Caco-2 (cell line): ENCODE results near the gene KCNE3. TPM values are rescaled to one million over a fixed set of nuclear protein-coding genes. Genes with fewer than 3 reads are reported as not detected.

Experiments
- BruUV-seq: library from RNA; stranded (reverse); fragments of 400-500 nt; replicated peaks from 2 replicates; lab custom pipeline; 2021; lab: Mats Ljungman, UMichigan
- CTCF ChIA-PET: fragments of 300-600 bp; sonication (Branson Sonifier 250); formaldehyde crosslinking; loops from one replicate; lab custom pipeline; 2022; ENCODE audit warnings: antibody characterized with exemption; lab: Charles Lee
- POLR2A ChIA-PET: fragments of 300-600 bp; sonication (Branson Sonifier 250); formaldehyde crosslinking; loops from one replicate; lab custom pipeline; 2022; ENCODE audit warnings: antibody characterized with exemption; lab: Charles Lee
- DNase-seq, 2 experiments: peaks; one replicate each; pipeline versions ENCODE4 v3.0.0 to v3.0.0-alpha.2; 2020 to 2022
- H3K27me3 ChIP-seq: replicated peaks from 2 replicates; pipeline ENCODE4 v1.6.0; 2011; ENCODE audit warnings: low read length; ENCODE audit not compliant: control insufficient read depth, insufficient read depth
- H3K36me3 ChIP-seq: 2 replicates; pipeline ENCODE4 v1.5.1; 2011; ENCODE audit warnings: low read length; ENCODE audit not compliant: control insufficient read depth, insufficient read depth
- H3K4me1 ChIP-seq: fragments of 250-450 bp; sonication (Bioruptor Pico); 2 replicates; pipeline ENCODE4 v1.5.1; 2020; ENCODE audit warnings: mild to moderate bottlenecking
- H3K4me3 ChIP-seq: 2 replicates; pipeline ENCODE4 v1.5.1; 2011; ENCODE audit warnings: low read depth, mild to moderate bottlenecking, control low read depth, low read length
- H3K9me3 ChIP-seq: fragments of 250-450 bp; sonication (Bioruptor Pico); 2 replicates; pipeline ENCODE4 v1.5.1; 2020; ENCODE audit warnings: mild to moderate bottlenecking, moderate library complexity
- H3K27ac Mint-ChIP-seq: one replicate; pipeline ENCODE4 v1.8.0; 2022; ENCODE audit warnings: mixed read lengths; ENCODE audit not compliant: unreplicated experiment
- H3K27me3 Mint-ChIP-seq: one replicate; pipeline ENCODE4 v1.8.0; 2022; ENCODE audit warnings: mixed read lengths; ENCODE audit not compliant: insufficient read depth, unreplicated experiment
- H3K36me3 Mint-ChIP-seq: one replicate; pipeline ENCODE4 v1.8.0; 2022; ENCODE audit warnings: mild to moderate bottlenecking, mixed read lengths; ENCODE audit not compliant: insufficient read depth, unreplicated experiment
- H3K4me1 Mint-ChIP-seq: one replicate; pipeline ENCODE4 v1.8.0; 2022; ENCODE audit warnings: low read depth, mixed read lengths; ENCODE audit not compliant: unreplicated experiment
- H3K4me3 Mint-ChIP-seq: one replicate; pipeline ENCODE4 v1.8.0; 2022; ENCODE audit warnings: mild to moderate bottlenecking, moderate library complexity, mixed read lengths; ENCODE audit not compliant: unreplicated experiment
- H3K9me3 Mint-ChIP-seq: one replicate; pipeline ENCODE4 v1.8.0; 2022; ENCODE audit warnings: mixed read lengths; ENCODE audit not compliant: unreplicated experiment
- intact Hi-C: fragments of 100-400 bp; cut with micrococcal nuclease; formaldehyde crosslinking; loops from one replicate; pipeline ENCODE4 v1.10.0; 2022; ENCODE audit not compliant: unreplicated experiment
- total RNA-seq: library from RNA; stranded (reverse); gene quantifications from 2 replicates; pipeline ENCODE4 v1.2.3, GENCODE V29; 2022
- TF ChIP-seq, protein P1 (sequence below), 2 experiments: fragments of 200-600 bp in 1 of 2; IDR thresholded peaks; 1 replicate in 1 of 2; 2 replicates in 1 of 2; pipeline versions ENCODE4 v1.5.1 to v1.8.0; 2011 to 2022; ENCODE audit warnings: antibody characterized with exemption in 1 of 2, control low read depth in 1 of 2, inconsistent platforms in 1 of 2, low read depth in 1 of 2, low read length in 1 of 2, mild to moderate bottlenecking in 1 of 2, moderate library complexity in 1 of 2; ENCODE audit not compliant: insufficient read depth in 1 of 2, severe bottlenecking in 1 of 2, unreplicated experiment in 1 of 2

The KCNE3 gene
- total RNA-seq, 1 experiment from 2014 or later = 58.2 TPM

- no peak overlapping the region for H3K27ac Mint-ChIP-seq
- POLR2A ChIA-PET = interaction anchor here (0.6 kb wide), 1 partner anchor 53 kb away, joined by 4 read pairs; no protein-coding TSS in a partner anchor
- intact Hi-C loops = no loop called here
Observed at GRCh38 chr11:74443071-74443864, 24.1 kb downstream of the KCNE3 start.

GRCh38 chr11:74442636-74443035 is 24.7 kb downstream of the KCNE3 start:
- CTCF ChIA-PET = interaction anchor here (1.1 to 1.6 kb wide), 6 partner anchors 11 to 133 kb away, joined by 3 to 6 read pairs (median 4); partner anchors contain the start of genes LIPT2 and PGM2L1
- peaks cover 8% of the 10 kb centered on the region for H3K9me3 ChIP-seq
- Mint-ChIP-seq H3K36me3 (no peaks in the 10 kb centered on the region), H3K4me1 (peaks cover 21% of the 10 kb centered on the region), H3K4me3 (no peak overlapping the region), H3K9me3 (no peaks in the 10 kb centered on the region), H3K27me3 (no peaks in the 10 kb centered on the region), H3K27ac (no peak overlapping the region)
- no peak for DNase-seq
- no peak overlapping the region for H3K4me3 ChIP-seq
- TF ChIP-seq, protein P1, sequence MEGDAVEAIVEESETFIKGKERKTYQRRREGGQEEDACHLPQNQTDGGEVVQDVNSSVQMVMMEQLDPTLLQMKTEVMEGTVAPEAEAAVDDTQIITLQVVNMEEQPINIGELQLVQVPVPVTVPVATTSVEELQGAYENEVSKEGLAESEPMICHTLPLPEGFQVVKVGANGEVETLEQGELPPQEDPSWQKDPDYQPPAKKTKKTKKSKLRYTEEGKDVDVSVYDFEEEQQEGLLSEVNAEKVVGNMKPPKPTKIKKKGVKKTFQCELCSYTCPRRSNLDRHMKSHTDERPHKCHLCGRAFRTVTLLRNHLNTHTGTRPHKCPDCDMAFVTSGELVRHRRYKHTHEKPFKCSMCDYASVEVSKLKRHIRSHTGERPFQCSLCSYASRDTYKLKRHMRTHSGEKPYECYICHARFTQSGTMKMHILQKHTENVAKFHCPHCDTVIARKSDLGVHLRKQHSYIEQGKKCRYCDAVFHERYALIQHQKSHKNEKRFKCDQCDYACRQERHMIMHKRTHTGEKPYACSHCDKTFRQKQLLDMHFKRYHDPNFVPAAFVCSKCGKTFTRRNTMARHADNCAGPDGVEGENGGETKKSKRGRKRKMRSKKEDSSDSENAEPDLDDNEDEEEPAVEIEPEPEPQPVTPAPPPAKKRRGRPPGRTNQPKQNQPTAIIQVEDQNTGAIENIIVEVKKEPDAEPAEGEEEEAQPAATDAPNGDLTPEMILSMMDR (IDR thresholded peaks at IDR 0.05; ENCODE audit: insufficient read depth in 1 of 2, low read depth in 1 of 2, low read length in 1 of 2, severe bottlenecking in 1 of 2, unreplicated experiment in 1 of 2) = no peak
- POLR2A ChIA-PET = interaction anchor here (0.6 kb wide), 1 partner anchor 52 kb away, joined by 4 read pairs; no protein-coding TSS in a partner anchor
- peaks cover 12% of the 10 kb centered on the region for H3K4me1 ChIP-seq
- no peaks in the 10 kb centered on the region for H3K36me3 ChIP-seq
- no TSS peak for BruUV-seq
- H3K27me3 ChIP-seq = no peaks in the 10 kb centered on the region
- intact Hi-C loops = no loop called here

More at GRCh38 chr11:74443071-74443864, 24.1 kb downstream of the KCNE3 start:
- no TSS peak for BruUV-seq
- Mint-ChIP-seq H3K4me1 (peaks cover 21% of the 10 kb centered on the region), H3K9me3 (no peaks in the 10 kb centered on the region), H3K36me3 (no peaks in the 10 kb centered on the region), H3K4me3 (no peak overlapping the region), H3K27me3 (no peaks in the 10 kb centered on the region)
- H3K9me3 ChIP-seq = peaks cover 8% of the 10 kb centered on the region
- CTCF ChIA-PET = interaction anchor here (1.0 to 1.6 kb wide), 8 partner anchors 10 to 187 kb away, joined by 3 to 10 read pairs (median 4); partner anchors contain the start of genes LIPT2 and PGM2L1
- TF ChIP-seq, protein P1 (IDR thresholded peaks at IDR 0.05; ENCODE audit: insufficient read depth in 1 of 2, low read depth in 1 of 2, low read length in 1 of 2, severe bottlenecking in 1 of 2, unreplicated experiment in 1 of 2) = no peak
- no peaks in the 10 kb centered on the region for H3K27me3 ChIP-seq
- H3K4me1 ChIP-seq = peaks cover 19% of the 10 kb centered on the region
- no peak overlapping the region for H3K4me3 ChIP-seq
- H3K36me3 ChIP-seq = no peaks in the 10 kb centered on the region
- DNase-seq = peak in 1 of 2 experiments; percentile 57

- Mint-ChIP-seq H3K36me3 (no peaks in the 10 kb centered on the region), H3K27me3 (peaks cover 3% of the 10 kb centered on the region), H3K4me3 (no peak overlapping the region), H3K9me3 (no peaks in the 10 kb centered on the region), H3K4me1 (peaks cover 14% of the 10 kb centered on the region), H3K27ac (no peak overlapping the region)
- CTCF ChIA-PET = interaction anchor here (2.3 kb wide), 1 partner anchor 11 kb away, joined by 7 read pairs; no protein-coding TSS in a partner anchor
- POLR2A ChIA-PET = no interaction called here
- Histone ChIP-seq H3K27me3 (no peaks in the 10 kb centered on the region), H3K4me1 (peaks cover 8% of the 10 kb centered on the region), H3K4me3 (no peak overlapping the region), H3K9me3 (peaks cover 8% of the 10 kb centered on the region), H3K36me3 (no peaks in the 10 kb centered on the region)
- BruUV-seq = no TSS peak
- TF ChIP-seq, protein P1 (IDR thresholded peaks at IDR 0.05; ENCODE audit: insufficient read depth in 1 of 2, low read depth in 1 of 2, low read length in 1 of 2, severe bottlenecking in 1 of 2, unreplicated experiment in 1 of 2) = no peak
- intact Hi-C loops = no loop called here
- no peak for DNase-seq
Observed at GRCh38 chr11:74438681-74439080, 28.7 kb downstream of the KCNE3 start.
